ENCODE data around the gene SYT17.

GRCh38 chr16:19168371-19169081 lies 486 bp downstream of the SYT17 start:
- TF ChIP-seq CTCF (conservative IDR thresholded peaks at IDR 0.05; ENCODE audit: low read length) (no peak), EZH2phosphoT487 (IDR thresholded peaks at IDR 0.05; ENCODE audit: borderline replicate concordance) (no peak)

Data from Loucy (cell line).